ENCODE measurements around the gene YTHDC1. TPM values are rescaled to one million over a fixed set of nuclear protein-coding genes. Genes with fewer than 3 reads are reported as not detected.

The YTHDC1 gene
- total and polyA plus RNA-seq, 2 of the 13 experiments (the other 11 are each of a cell fraction or from before 2014, with no cell fraction given): 37.3 to 56.8 TPM

GRCh38 chr4:68277627-68278026 is 72.3 kb downstream of the YTHDC1 start (continued):
- TF ChIP-seq FOXP1 (IDR thresholded peaks at IDR 0.05): no peak
- no peak for TF ChIP-seq FOXP1 (CRISPR knock-in tag; IDR thresholded peaks at IDR 0.05)
- no peak for TF ChIP-seq SIX1 (CRISPR knock-in tag; IDR thresholded peaks at IDR 0.05; ENCODE audit: borderline replicate concordance)
- TF ChIP-seq IKZF1 (IDR thresholded peaks at IDR 0.05): no peak
- no peak for TF ChIP-seq ZFY (CRISPR knock-in tag; IDR thresholded peaks at IDR 0.05)
- TF ChIP-seq THYN1 (CRISPR knock-in tag; IDR thresholded peaks at IDR 0.05; ENCODE audit: borderline replicate concordance, low read depth): no peak

- H3K27ac ChIP-seq (ENCODE audit: extremely low read length, insufficient read depth, low read length): no peak overlapping the region
- TF ChIP-seq FOXM1 (CRISPR knock-in tag; IDR thresholded peaks at IDR 0.05): no peak
- no peak for TF ChIP-seq MNT (IDR thresholded peaks at IDR 0.05)
- TF ChIP-seq DMAP1 (CRISPR knock-in tag; IDR thresholded peaks at IDR 0.05): no peak
- TF ChIP-seq HDAC2 (CRISPR knock-in tag; IDR thresholded peaks at IDR 0.05): no peak
- no peak for TF ChIP-seq ZNF530 (CRISPR knock-in tag; IDR thresholded peaks at IDR 0.05; ENCODE audit: low read depth)
- no peak for TF ChIP-seq ZNF839 (CRISPR knock-in tag; IDR thresholded peaks at IDR 0.05; ENCODE audit: borderline replicate concordance)
- no peak for TF ChIP-seq TAF1 (CRISPR knock-in tag; IDR thresholded peaks at IDR 0.05)
- no peak for TF ChIP-seq STAG1 (CRISPR knock-in tag; IDR thresholded peaks at IDR 0.05)
- POLR2A ChIA-PET: no interaction called here
- FAIRE-seq: no peak
- no peak for DNase-seq (ENCODE audit: low spot score)
- H3K27me3 ChIP-seq (ENCODE audit: control insufficient read depth in 1 of 2, insufficient read depth in 2 of 2, low read length in 2 of 2): no peaks in the 10 kb centered on the region; a peak in 1 of 5 replicates
- H3K36me3 ChIP-seq (replicated peaks in 1 of 2; ENCODE audit: control insufficient read depth in 1 of 2, insufficient read depth in 2 of 2, low read length in 2 of 2): no peaks in the 10 kb centered on the region
- CTCF ChIA-PET (ENCODE audit: low intra/inter-chr PET ratio, low total read pairs): interaction anchor here (3.4 kb wide), 1 partner anchor 103 kb away, joined by 27 read pairs; no protein-coding TSS in a partner anchor
- WGBS (ENCODE audit: low lambda C conversion rate): 11% methylated on average over 2 of the region's 2 CpGs
- in situ Hi-C loops (cut with HindIII; ENCODE audit: extremely low pct_ligation_motif_present, low pct_unique_long_range_greater_than_20kb): no loop called here
- no peaks in the 10 kb centered on the region; the same call in 1 of the 2 replicates for H3K4me1 ChIP-seq (ENCODE audit: insufficient read depth, low read length)
- no peak for ATAC-seq
- H4K20me1 ChIP-seq (ENCODE audit: insufficient read depth, low read length): no peaks in the 10 kb centered on the region
- H2AFZ ChIP-seq (ENCODE audit: low read length): no peak overlapping the region
- no peak overlapping the region for H3K9ac ChIP-seq (ENCODE audit: insufficient read depth, low read depth, low read length)
- no TSS peak for BruUV-seq (replicated peaks)
- no peak overlapping the region for H3K4me2 ChIP-seq (ENCODE audit: low read depth, low read length)
- no peak overlapping the region for H3K4me3 ChIP-seq (replicated peaks in 1 of 3; ENCODE audit: insufficient read depth in 1 of 3, low read depth in 2 of 3, low read length in 3 of 3)
- no peaks in the 10 kb centered on the region for H3K79me2 ChIP-seq (ENCODE audit: insufficient read depth, low read length)
- intact Hi-C loops (cut with micrococcal nuclease; ENCODE audit: unreplicated experiment): loop anchor here (1.0 to 5.0 kb wide), 3 partner anchors 103 to 1344 kb away; no protein-coding TSS in a partner anchor
- H3K9me3 ChIP-seq (ENCODE audit: low read length): 0 out of 2 replicates have a peak, but pooled peaks cover 10% of the 10 kb centered on the region
Observed at GRCh38 chr4:68272860-68273259, 77.0 kb downstream of the YTHDC1 start.
